ENCODE data around the gene PIGN.

The PIGN gene

DNA sequence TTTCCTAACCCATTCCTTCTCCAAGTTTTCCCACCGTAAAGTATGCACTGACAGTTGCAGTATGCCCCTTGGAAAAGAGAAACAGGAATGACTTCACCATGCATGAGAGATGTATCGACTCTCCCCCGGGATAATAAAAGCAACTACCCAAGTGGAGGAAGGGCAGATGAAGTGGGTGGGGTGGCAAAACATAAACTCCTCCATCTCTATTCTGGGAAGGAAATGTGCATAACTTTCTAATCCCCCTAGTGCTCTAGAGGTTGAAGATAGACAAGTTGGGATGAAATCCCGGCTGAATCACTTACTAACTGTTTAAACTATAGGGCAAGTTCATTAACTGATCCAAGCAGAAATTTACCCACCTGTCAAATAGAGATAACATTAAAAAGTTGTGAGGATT lies 89.2 kb downstream of the PIGN start:
- no peak overlapping the region for H3K27ac ChIP-seq
- H3K4me3 ChIP-seq: no peak overlapping the region
- DNase-seq (ENCODE audit: low read depth, low spot score): no peak
- TF ChIP-seq POLR2AphosphoS5 (IDR thresholded peaks at IDR 0.05; ENCODE audit: borderline replicate concordance, low read depth, low read length) (no peak), FOXP2 (optimal IDR thresholded peaks at IDR 0.05; ENCODE audit: control extremely low read depth, extremely low read length, insufficient read depth) (no peak), EZH2 (IDR thresholded peaks at IDR 0.05) (no peak)
- H3K9me3 ChIP-seq (ENCODE audit: low read depth, low read length): no peaks in the 10 kb centered on the region
- H3K9ac ChIP-seq (ENCODE audit: insufficient read length): no peak overlapping the region
- H3K36me3 ChIP-seq (ENCODE audit: insufficient read depth, low read length): peaks cover 8% of the 10 kb centered on the region

DNA sequence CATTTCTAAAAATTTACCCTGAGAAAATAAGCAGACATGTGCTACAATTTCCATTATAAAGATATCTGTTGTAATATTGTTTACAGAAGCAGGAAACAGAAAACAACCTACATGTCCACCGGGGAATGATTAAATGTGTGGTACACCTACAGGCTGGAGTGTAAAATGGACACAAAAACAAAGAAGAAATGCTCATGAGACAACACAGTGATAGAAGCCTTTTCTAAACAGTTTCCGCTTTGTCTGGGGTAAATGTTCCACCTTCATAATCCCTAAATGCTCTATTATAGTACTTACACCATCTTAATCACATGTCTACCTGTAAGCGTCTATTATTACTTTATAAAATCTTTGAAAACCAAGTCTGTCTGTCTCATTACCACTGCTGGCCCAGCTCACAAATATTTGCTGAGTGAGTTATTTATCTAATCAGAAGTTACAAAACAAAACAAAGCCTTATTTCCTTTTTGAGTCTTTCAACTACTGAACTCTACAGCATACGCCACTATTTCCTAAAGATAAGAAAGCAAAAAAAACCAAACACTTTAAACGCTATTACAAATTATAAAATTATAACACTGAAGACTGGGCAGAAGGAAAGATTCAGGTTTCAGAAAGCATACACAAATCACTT lies 95.3 kb downstream of the PIGN start:
- Histone ChIP-seq H3K36me3 (ENCODE audit: insufficient read depth, low read length) (no peaks in the 10 kb centered on the region), H3K27ac (no peak overlapping the region), H3K9ac (ENCODE audit: insufficient read length) (no peak overlapping the region), H3K4me3 (no peak overlapping the region), H3K9me3 (ENCODE audit: low read depth, low read length) (no peaks in the 10 kb centered on the region)
- TF ChIP-seq FOXP2 (optimal IDR thresholded peaks at IDR 0.05; ENCODE audit: control extremely low read depth, extremely low read length, insufficient read depth) (no peak), EZH2 (IDR thresholded peaks at IDR 0.05) (no peak), POLR2AphosphoS5 (IDR thresholded peaks at IDR 0.05; ENCODE audit: borderline replicate concordance, low read depth, low read length) (no peak)
- DNase-seq (ENCODE audit: low read depth, low spot score): no peak

DNA sequence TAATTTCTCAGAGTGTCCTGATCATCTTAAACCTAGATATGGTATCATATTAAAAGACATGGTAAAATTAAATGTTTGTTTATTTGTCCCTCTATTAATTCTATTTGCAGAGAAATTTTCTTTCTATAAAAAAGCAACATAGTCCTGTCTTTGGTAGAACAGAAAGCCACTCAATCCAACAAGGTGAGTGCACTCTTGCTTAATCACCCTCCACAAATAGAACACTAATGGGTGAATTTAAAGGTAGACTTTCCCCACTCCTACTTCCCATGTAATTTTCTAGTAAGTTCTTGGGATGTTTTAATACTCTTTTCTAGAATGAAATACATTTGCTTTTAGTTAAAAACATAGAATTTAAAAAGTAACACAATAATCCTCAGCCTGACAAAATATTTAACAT lies 97.7 kb downstream of the PIGN start:
- TF ChIP-seq POLR2AphosphoS5 (IDR thresholded peaks at IDR 0.05; ENCODE audit: borderline replicate concordance, low read depth, low read length): no peak
- TF ChIP-seq EZH2 (IDR thresholded peaks at IDR 0.05): no peak
- no peak for TF ChIP-seq FOXP2 (optimal IDR thresholded peaks at IDR 0.05; ENCODE audit: control extremely low read depth, extremely low read length, insufficient read depth)
- Histone ChIP-seq H3K4me3 (no peak overlapping the region), H3K27ac (no peak overlapping the region), H3K9me3 (ENCODE audit: low read depth, low read length) (no peaks in the 10 kb centered on the region), H3K9ac (ENCODE audit: insufficient read length) (no peak overlapping the region), H3K36me3 (ENCODE audit: insufficient read depth, low read length) (no peaks in the 10 kb centered on the region)
- no peak for DNase-seq (ENCODE audit: low read depth, low spot score)

DNA sequence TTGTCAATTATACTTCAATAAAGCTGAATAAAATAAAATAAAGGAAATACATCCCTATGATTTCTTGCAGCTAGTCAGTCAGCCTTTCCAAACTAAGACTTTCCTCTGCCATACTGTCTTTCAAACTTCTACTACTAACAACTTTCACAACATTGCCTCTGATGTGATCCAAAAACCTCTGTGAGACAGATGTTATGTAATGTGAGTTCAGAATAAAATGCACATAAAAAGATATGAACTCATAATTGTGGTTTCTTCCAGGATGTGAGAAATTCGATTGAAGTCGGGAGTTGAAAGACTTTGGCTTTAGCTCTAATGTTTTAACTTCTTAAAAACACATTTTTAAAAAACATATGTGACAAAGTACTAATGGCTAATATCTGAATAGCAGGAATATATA lies 98.7 kb downstream of the PIGN start:
- no peak overlapping the region for H3K4me3 ChIP-seq
- no peak overlapping the region for H3K27ac ChIP-seq
- no peaks in the 10 kb centered on the region for H3K9me3 ChIP-seq (ENCODE audit: low read depth, low read length)
- no peaks in the 10 kb centered on the region for H3K36me3 ChIP-seq (ENCODE audit: insufficient read depth, low read length)
- no peak overlapping the region for H3K9ac ChIP-seq (ENCODE audit: insufficient read length)
- no peak for DNase-seq (ENCODE audit: low read depth, low spot score)
- TF ChIP-seq POLR2AphosphoS5 (IDR thresholded peaks at IDR 0.05; ENCODE audit: borderline replicate concordance, low read depth, low read length): no peak
- no peak for TF ChIP-seq FOXP2 (optimal IDR thresholded peaks at IDR 0.05; ENCODE audit: control extremely low read depth, extremely low read length, insufficient read depth)
- TF ChIP-seq EZH2 (IDR thresholded peaks at IDR 0.05): no peak

DNA sequence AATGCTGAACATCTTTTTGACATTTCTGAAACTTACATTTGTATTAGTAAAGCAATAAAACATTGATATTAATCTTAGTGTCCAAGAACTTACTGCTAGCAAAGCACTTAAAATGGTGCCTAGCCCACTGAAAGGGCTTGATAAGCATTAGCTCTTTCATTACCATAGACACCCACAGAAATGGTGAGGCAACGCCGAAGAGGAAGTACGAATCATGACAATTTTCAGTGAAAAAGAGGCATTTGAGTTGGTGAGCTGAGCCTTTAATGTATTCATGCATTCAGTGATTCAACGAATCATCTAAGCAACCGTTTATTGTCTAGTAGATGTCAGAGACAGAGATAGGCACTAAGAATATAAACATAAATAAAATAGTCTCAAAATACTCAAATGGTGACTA lies 101.1 kb downstream of the PIGN start:
- Histone ChIP-seq H3K9ac (ENCODE audit: insufficient read length) (no peak overlapping the region), H3K36me3 (ENCODE audit: insufficient read depth, low read length) (no peaks in the 10 kb centered on the region), H3K4me3 (no peak overlapping the region), H3K27ac (no peak overlapping the region), H3K9me3 (ENCODE audit: low read depth, low read length) (no peaks in the 10 kb centered on the region)
- no peak for DNase-seq (ENCODE audit: low read depth, low spot score)
- TF ChIP-seq EZH2 (IDR thresholded peaks at IDR 0.05) (no peak), POLR2AphosphoS5 (IDR thresholded peaks at IDR 0.05; ENCODE audit: borderline replicate concordance, low read depth, low read length) (no peak), FOXP2 (optimal IDR thresholded peaks at IDR 0.05; ENCODE audit: control extremely low read depth, extremely low read length, insufficient read depth) (no peak)

DNA sequence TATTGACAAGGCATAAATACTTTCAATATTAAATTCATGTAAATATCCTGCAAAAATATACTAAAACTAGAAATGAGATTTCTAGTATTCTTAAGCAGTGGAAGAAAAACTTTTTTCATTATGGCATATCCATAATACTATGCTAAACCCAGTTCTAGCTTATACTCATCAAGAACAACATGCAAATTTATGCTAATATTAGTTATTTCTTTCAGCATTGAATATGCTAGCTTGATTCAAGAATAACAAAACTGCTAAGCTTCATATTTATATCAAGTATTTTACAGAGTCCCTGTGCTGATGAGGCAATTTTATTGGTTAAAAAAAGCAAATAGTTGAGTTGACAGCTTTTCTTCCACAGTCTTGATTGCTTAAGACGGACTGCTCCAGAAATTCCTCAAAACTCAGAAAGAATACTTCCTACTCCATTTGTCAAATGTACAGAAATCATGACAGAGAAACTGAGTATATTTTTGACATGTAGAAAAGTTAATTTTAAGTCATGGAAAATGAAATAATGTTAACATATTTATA lies 105.0 kb downstream of the PIGN start:
- Histone ChIP-seq H3K9me3 (ENCODE audit: low read depth, low read length) (no peaks in the 10 kb centered on the region), H3K27ac (no peak overlapping the region), H3K9ac (ENCODE audit: insufficient read length) (no peak overlapping the region), H3K36me3 (ENCODE audit: insufficient read depth, low read length) (no peaks in the 10 kb centered on the region), H3K4me3 (no peak overlapping the region)
- TF ChIP-seq POLR2AphosphoS5 (IDR thresholded peaks at IDR 0.05; ENCODE audit: borderline replicate concordance, low read depth, low read length) (no peak), EZH2 (IDR thresholded peaks at IDR 0.05) (no peak), FOXP2 (optimal IDR thresholded peaks at IDR 0.05; ENCODE audit: control extremely low read depth, extremely low read length, insufficient read depth) (no peak)
- no peak for DNase-seq (ENCODE audit: low read depth, low spot score)

DNA sequence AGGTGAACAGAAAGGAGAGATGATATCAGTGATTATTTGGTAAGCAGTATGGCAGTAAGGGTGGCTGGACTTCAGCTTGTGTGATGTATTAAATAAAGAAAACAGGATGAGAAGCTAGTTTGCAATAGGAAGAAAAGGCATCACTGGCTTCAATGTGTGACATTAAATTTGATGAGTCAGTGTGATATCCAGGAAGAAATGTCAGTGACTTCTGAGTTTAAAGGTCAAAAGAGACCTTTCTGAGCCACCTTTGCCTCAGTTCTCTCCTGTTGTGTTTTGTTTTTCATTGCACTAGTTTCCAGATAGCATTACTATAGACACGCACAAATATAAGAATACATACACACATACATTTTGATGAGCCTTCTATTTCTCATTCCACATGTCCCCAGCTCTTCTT lies 105.6 kb downstream of the PIGN start:
- Histone ChIP-seq H3K9ac (ENCODE audit: insufficient read length) (no peak overlapping the region), H3K36me3 (ENCODE audit: insufficient read depth, low read length) (no peaks in the 10 kb centered on the region), H3K27ac (no peak overlapping the region), H3K4me3 (no peak overlapping the region), H3K9me3 (ENCODE audit: low read depth, low read length) (no peaks in the 10 kb centered on the region)
- no peak for DNase-seq (ENCODE audit: low read depth, low spot score)
- TF ChIP-seq FOXP2 (optimal IDR thresholded peaks at IDR 0.05; ENCODE audit: control extremely low read depth, extremely low read length, insufficient read depth) (no peak), POLR2AphosphoS5 (IDR thresholded peaks at IDR 0.05; ENCODE audit: borderline replicate concordance, low read depth, low read length) (no peak), EZH2 (IDR thresholded peaks at IDR 0.05) (no peak)

DNA sequence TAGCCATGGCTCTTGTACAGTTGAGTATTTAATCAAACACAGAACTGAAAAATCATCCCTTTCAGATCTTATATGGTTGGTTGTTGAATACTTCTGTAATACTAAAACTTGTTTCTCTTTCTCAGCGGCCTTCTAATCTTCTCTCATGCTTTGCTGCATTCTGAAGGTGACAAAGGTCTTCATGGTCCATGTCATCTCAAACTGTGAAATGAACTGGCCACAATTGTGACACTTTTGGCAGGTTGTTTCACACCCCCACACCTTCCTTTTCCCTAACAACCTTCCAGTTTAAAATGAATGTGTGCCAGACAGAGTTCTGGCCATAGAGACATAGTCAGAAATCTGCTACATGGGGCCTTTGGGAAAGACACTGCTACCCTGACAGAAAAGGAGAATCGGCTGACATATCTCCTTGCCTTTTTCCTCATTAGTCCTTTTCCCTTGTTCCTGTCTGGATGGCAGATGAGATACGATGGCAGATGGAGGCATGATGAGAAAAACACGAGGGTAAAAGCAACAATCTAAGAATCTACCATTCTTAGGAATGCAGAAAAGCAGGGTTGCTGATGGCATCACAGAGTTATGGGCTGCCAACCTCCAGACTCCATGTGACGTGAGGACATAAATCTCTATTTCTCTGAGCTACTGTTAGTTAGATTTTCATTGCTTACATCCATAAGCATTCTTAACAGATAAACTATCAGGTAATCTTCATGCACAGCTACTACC lies 106.5 kb downstream of the PIGN start:
- DNase-seq (ENCODE audit: low read depth, low spot score): no peak
- Histone ChIP-seq H3K9ac (ENCODE audit: insufficient read length) (no peak overlapping the region), H3K36me3 (ENCODE audit: insufficient read depth, low read length) (no peaks in the 10 kb centered on the region), H3K9me3 (ENCODE audit: low read depth, low read length) (no peaks in the 10 kb centered on the region), H3K4me3 (no peak overlapping the region), H3K27ac (no peak overlapping the region)
- no peak for TF ChIP-seq POLR2AphosphoS5 (IDR thresholded peaks at IDR 0.05; ENCODE audit: borderline replicate concordance, low read depth, low read length)
- TF ChIP-seq FOXP2 (optimal IDR thresholded peaks at IDR 0.05; ENCODE audit: control extremely low read depth, extremely low read length, insufficient read depth): no peak
- no peak for TF ChIP-seq EZH2 (IDR thresholded peaks at IDR 0.05)
